NCI-H1694 treated with DMSO at 0.1 percent for 48 hours (cell line): ENCODE measurements around the gene VAV1.
"Not testable (repeated sequence)": the region's sequence is repeated elsewhere in the genome, so short reads cannot be mapped to it uniquely, and the experiment has no call there.

Source experiments
- DNase-seq: peaks from one replicate; lab custom pipeline; 2025; lab: John Stamatoyannopoulos, UW

VAV1 gene

DNA sequence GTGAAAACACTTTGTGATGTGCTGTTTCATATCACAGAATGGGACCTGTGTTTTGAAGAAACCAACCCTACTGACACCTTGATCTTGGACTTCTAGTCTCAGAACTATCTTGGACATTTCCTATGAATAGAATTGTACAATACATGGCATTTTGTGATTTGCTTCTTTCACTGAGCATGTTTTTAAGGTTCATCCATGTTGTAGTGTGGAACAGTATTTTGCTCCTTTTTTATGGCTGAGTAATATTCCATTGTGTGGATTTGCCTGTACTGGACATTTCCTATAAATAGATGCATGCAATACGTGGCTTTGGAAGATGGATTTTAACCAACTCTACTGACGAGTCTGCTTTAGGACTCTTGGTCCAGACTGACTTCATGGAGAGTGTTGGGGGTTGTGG is 46.8 kb downstream of the VAV1 start:
- no peak for DNase-seq

DNA sequence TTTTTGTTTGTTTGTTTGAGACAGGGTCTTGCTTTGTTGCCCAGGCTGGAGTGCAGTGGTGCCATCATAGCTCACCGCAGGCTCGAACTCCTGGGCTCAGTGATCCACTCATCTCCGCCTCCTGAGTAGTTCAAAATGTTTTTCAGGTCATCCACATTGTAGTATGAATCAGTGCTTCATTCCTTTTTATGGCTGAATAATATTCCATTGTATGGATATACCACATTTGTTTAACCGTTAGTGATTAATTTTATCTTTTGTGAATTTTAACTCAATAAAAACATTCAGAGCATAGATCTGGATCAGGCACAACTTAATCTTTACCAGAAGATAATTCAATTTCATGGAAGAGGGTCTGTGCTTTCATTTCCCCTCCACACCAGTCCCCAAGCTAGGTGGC is 47.7 kb downstream of the VAV1 start:
- no peak for DNase-seq

DNA sequence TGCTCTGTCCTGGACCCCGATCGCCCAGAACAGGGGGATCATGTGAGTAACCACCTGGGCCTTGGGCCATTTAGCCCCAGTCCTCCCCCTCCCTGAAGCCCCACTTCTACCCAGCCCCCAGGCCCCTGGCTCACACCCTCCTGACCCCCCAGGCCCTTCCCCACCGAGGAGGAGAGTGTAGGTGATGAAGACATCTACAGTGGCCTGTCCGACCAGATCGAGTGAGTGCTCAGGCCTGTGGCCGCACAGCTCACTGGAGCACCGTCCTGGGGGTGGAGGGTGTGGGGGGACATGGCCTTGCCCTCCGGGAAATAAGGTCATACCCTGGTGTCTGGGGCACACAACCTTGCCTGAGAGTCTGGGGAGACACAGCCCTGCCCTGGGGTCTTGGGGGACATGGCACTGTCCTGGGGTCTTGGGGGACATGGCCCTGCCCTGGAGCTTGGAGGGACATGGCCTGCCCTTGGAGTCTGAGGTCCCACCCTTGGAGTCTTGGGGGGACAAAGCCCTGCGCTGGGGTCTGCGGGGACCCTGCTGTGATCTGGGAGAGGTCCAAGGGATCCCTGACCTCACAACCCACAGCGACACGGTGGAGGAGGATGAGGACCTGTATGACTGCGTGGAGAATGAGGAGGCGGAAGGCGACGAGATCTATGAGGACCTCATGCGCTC is 49.3 kb downstream of the VAV1 start:
- no peak for DNase-seq

DNA sequence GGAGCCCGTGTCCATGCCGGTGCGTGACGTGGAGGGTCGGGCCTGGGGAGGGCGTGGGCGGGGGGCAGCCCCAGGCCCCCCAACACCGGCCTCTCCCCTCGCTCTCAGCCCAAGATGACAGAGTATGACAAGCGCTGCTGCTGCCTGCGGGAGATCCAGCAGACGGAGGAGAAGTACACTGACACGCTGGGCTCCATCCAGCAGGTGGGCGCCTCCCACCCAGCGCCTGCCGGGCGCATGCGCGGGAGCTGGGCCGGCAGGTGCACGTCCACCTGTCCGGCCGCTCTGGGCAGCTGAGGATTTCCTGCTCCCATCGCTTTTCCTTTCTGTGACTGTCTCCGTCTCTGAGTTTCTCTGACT is 49.8 kb downstream of the VAV1 start:
- no peak for DNase-seq

DNA sequence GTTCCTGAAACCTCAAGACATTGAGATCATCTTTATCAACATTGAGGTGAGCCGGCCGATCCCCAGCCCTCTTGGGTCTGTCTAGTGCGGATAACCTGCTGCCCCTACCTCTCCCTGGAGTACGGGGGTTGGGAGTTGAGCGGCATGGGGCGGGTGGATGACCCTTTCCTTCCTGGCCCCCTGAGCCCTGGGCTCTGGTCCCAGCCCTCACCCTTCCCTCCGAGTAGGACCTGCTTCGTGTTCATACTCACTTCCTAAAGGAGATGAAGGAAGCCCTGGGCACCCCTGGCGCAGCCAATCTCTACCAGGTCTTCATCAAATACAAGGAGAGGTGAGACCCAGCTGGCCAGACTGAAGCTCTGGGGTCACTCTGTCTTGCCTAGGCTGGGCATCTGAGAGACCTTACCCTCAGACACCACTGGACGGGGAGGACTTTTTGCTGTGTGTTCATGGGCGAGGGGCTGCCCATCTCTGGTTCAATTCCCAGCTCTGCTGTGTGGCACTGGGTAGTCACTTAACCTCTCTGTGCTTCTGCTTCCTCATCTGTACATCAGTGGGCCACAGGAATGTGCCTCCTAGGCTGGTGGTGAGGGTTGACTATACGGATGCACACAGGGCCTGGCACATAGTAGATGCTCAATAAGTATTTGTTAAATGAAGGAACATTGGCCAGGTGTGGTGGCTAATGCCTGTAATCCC is 52.7 kb downstream of the VAV1 start:
- DNase-seq = no peak

DNA sequence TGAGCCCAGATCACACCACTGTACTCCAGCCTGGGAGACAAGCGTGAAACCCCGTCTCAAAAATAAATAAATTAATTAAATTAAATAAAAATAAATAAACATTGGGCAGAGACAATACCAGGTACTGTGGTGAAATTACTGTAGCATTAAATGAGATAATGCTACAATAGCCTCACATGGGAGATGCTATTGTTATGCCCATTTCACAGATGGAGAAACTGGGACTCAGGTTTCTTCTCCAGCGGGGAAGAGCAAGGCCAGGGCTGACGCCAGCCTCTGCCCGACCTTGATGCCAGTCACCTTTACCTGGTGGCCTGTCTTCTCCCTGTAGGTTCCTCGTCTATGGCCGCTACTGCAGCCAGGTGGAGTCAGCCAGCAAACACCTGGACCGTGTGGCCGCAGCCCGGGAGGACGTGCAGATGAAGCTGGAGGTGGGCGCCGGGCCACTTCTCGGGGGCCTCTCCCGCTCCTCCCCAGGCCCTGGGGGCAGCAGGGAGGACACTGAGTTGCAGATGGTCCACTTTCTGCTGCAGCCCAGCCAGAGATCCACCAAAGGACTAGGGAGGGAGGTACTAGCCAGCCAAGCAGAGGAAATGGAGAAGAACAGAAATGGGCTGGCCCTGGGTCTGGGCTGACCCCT is 53.9 kb downstream of the VAV1 start:
- no peak for DNase-seq

DNA sequence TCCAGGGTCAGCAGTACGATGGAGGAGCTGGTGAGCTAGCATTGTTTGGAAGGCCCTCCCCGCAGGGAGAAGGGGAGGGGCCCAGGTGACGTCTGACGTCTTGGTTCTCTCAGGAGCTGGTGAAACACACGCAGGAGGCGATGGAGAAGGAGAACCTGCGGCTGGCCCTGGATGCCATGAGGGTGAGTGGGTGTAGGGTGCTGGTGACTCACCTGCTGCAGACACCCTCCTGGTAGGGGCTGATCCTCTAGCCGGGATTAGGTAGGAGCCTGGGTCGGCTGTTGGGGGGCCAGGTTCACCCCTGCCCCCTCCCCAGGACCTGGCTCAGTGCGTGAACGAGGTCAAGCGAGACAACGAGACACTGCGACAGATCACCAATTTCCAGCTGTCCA is 55.8 kb downstream of the VAV1 start:
- no peak for DNase-seq

DNA sequence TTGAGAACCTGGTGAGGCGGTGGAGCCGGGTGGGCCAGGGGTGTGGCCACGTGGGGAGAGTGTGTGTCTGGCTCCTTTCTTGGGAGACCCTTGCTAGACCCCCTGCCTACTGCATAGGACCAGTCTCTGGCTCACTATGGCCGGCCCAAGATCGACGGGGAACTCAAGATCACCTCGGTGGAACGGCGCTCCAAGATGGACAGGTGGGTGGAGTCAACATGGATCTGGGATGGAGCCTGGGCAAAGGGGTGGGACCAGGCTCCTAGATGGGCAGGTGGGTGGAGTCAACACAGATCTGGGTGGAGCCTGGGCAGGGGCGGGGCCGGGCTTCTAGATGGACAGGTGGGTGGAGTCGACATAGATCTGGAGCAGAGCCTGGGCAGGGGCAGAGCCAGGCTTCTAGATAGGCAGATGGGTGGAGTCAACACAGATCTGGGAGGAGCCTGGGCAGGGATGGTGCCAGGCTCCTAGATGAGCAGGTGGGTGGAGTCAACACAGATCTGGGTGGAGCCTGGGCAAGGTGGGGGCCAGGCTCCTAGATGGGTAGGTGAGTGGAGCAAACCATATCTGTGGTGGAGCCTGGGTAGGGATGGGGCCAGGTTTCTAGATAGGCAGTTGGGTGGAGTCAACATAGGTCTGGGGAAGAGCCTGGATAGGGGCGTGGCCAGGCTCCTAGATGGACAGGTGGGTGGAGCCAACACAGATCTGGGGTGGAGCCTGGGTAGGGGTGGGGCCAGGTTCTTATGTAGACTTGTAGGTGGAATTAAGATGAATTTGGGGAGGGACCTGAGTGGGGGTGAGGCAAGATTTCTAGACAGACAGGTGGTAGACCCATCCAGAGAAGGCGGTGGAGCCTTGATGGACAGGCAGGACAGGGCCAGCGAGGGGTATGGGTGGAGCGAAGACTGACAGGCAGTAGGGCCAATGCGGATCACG is 56.5 kb downstream of the VAV1 start:
- no peak for DNase-seq

DNA sequence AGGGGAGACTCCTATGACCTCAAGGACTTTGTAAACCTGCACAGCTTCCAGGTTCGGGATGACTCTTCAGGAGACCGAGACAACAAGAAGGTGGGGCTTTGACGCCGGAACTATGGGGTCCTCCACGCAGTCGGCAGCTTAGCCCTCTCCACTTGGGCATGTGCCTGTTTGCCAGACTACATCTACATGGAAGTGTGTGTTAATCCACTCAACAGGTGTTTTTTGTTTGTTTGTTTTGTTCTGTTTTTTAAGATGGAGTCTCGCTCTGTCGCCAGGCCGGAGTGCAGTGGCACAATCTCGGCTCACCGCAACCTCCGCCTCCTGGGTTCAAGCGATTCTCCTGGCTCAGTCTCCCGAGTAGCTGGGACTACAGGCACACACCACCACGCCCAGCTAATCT is 57.3 kb downstream of the VAV1 start:
- DNase-seq = not testable (repeated sequence)

DNA sequence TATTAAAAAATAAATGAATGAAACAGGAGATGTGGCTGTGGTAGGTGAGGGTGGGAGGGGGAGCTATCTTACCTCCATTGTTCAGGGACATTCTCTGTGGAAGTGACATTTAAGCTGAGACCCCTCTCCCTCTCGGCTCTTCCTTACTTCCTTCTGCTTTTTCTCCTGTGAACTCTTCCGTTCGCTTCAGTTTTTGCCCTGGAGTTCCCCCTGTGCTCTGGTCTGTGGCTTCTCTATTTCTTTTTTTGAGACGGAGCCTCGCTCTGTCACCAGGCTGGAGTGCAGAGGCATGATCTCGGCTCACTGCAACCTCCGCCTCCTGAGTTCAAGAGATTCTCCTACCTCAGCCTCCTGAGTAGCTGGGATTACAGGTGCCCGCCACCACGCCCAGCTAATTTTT is 58.6 kb downstream of the VAV1 start:
- not testable (repeated sequence) for DNase-seq

DNA sequence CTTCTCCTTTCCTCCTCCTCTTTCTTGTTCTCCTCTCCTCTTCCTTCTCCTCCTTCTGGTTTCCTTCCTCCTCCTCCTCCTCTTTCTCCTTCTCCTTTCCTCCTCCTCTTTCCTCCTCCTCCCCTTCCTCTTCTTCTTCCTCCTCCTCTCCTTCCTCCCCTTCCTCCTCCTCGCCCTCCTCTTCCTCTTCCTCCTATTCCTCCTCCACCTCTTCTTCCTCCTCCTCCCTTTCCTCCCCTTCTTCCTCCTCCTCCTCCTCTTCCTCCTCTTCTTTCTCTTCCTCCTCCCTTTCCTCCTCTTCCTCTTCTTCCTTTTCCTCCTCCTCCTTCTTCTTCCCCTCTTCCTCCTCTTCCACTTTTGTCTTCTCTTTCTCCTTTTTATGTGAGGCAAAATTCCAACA is 59.9 kb downstream of the VAV1 start:
- no peak for DNase-seq

DNA sequence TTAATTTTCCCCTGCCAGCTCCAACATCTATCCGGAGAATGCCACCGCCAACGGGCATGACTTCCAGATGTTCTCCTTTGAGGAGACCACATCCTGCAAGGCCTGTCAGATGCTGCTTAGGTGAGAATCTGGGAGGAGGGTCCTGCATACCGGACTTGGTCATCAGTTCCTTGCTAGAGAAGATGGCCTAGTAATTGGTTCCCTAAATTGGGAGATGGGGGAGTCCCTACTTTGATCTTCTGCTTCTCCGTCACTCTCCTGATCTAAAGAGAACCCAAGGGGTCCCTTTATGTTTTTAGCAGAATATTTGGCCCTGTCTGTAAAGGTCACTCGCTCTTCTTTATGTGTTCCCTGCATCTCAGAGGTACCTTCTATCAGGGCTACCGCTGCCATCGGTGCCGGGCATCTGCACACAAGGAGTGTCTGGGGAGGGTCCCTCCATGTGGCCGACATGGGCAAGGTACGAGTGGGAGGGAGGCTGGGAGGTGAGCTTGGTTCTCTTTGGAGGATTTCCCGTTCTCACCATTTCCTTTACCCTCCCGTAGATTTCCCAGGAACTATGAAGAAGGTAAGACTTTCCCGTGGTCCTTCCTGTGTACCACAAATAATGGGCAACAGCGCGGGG is 60.8 kb downstream of the VAV1 start:
- DNase-seq = no peak

DNA sequence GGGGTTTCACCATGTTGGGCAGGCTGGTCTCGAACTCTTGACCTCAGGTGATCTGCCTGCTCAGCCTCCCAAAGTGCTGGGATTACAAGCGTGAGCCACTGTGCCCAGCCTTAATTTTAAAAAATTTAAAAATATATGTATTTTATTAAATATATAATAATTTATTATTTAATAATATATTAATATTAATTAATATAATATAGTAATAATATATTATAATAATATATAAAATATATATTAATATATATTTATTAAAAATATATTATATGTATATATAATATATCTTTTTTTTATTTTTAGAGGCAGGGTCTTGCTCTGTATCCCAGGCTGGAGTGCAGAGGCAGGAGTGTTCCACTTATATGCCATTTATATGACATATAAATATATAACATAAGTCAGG is 61.9 kb downstream of the VAV1 start:
- DNase-seq = no peak

DNA sequence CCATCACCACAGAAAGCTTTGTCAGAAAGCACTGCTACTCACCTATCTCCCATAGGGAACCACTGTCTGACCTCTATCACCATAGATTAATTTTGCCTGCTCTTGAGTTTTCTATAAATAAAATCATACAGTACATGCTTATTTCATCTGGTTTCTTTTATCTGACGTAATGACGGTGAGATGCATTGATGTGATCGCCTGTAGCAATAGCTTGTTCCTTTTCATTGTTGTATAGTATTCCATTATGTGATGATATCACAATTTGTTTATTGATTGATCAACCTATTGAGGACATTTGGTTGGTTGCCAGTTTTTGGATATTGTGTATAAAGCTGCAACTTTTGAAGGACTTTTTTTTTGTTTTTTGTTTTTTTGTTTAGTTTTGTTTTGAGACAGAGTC is 63.0 kb downstream of the VAV1 start:
- no peak for DNase-seq

DNA sequence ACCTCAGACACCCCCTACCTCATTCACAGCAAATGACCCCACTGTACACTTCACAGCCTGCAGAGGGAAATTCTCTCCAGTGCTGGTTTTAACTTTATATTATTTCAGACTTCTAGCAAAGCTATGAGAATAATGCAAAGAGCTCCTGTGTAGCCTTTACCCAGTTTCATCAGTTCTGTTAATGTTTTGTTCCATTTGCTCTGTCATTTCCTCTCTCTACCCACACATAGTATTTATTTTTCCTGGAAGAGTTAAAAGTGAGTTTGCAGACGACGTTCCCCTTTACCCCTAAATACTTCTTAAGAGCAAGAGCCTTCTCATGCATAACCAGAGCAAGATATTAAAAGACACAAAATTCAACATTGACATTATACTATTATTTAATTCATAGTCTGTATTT is 65.0 kb downstream of the VAV1 start:
- no peak for DNase-seq

DNA sequence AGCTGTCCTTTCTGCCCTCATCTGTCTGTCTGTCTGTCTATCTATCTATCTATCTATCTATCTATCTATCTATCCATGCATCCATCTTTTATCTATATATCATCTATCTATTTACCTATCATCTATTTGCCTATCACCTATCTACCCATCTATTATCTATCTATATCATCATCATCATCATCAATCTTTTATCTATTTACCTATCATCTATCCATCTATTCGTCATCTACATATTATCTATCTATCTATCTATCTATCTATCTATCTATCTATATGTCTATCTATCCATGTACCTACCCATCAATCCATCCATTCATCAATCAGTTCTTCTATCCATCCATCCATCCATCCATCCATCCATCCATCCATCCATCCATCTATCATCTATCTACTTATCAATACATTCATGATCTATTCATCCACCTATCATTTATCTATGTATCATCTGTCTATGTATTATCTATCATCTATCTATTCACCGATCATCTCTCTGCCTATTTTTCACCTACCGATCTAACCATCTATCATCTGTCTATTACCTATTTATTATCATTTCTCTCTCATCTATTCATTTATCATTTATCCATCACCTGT is 65.7 kb downstream of the VAV1 start:
- no peak for DNase-seq

DNA sequence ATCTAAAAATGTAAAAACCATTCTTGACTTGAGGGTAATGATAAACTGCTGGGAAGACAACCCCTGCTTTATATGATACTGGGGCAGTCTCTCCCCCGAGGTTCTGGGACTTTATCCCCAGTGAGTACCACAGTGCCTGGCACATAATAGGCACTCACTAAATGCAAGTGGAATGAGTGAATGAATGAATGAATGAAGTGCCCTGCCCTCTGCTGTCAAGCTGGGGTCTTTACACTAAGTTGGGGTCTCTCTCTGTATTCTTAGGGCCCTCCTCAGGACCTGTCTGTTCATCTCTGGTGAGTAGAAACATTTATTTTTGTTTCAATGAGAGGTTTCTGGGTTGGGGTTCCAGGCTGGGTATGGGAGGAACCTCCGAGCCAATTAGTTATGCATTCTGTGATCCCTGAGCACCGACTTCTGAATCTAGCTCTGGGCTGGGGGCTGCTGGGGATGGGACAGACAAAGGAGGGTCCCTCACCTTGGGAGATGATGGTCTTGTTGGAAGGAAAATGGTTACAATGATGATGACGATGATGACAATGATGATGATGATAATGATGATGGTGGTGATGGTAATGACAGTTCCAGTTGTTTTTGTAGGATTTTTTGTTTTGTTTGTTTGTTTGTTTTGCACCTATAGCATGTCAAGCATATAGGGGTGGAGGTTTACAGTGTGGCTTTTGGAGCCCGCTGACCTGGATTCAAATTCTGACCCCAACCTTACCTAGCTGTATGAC is 70.5 kb downstream of the VAV1 start:
- no peak for DNase-seq

DNA sequence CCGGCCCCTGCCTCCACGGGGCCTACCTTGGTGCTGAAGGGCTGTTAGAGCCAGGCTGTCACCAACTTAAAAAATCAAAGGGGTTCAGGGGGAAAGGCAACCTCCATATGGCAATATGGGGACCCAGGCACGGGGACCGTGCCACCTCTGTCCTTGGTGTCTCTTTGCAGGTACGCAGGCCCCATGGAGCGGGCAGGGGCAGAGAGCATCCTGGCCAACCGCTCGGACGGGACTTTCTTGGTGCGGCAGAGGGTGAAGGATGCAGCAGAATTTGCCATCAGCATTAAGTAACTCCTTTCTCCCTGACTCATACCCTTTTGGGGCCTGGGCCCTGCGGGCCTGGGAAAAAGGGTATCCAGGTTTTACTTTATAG is 75.3 kb downstream of the VAV1 start:
- DNase-seq = no peak

DNA sequence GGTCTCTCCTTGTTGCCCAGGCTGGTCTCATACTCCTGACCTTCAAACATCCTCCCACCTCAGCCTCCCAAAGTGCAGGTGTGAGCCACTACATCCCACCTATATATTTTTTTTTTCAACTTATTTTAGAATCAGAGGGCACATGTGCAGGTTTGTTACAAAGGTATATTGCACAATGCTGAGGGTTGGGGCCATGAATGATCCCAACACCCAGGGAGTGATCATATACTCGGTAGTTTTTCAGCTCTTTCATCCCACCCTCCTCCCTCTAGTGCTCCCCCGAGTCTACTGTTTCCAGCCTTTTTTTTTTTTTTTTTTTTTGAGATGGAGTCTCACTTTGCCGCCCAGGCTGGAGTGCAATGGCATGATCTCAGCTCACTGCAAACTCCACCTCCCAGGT is 76.5 kb downstream of the VAV1 start:
- DNase-seq = no peak

DNA sequence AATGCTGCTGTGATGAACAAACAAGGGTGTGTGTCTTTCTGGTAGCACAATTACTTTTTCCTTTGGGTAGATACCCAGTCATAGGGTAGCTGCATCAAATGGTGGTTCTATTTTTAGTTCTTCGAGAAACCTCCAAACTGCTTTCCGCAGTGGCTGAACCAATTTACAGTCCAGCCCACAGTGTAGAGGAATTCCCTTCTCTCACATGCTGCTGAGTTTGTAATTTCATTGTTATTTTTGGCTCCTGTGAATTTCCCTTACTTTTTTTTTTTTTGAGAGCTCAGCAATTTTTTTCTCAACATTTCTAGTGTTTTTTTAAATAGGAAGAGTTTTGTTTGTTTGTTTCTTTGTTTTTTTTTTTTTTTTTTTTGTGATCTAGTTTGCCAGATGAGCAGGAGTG is 77.4 kb downstream of the VAV1 start:
- DNase-seq = no peak

DNA sequence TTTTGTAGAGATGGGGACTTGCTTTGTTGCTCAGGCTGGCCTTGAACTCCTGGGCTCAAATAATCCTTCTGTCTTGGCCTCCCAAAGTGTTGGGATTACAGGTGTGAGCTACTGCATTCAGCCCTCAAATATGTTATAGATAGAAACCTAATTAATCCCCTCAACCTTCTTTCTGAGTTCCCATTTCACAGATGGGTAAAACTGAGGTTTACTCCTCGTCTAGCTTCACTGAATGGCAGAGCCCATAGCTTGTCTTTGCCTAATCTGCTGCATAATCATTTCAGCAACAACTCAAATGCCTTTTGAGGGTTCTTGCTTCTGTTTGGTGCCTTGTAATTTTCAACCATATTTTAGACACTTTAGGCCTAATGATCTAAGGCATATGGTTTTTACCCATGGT is 78.9 kb downstream of the VAV1 start:
- no peak for DNase-seq
